ENCODE results near the gene PRPF19.

DNA sequence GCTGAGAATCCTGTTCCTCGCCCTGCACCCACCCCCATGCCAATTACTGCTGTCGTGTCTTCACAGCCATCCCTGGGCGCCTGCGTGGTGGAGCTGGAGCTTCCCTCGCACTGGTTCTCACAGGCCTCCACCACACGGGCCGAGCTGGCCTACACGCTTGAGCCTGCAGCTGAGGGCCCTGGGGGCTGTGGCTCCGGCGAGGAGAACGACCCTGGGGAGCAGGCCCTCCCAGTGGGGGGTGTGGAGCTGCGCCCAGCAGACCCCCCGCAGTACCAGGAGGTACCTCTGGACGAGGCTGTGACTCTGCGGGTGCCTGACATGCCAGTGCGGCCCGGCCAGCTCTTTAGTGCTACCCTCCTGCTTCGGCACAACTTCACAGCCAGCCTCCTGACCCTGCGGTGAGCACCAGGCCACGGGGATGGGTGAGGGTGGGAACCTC is 22.2 kb upstream of the PRPF19 start:
- no peak for TF ChIP-seq ZBTB1 (CRISPR knock-in tag; IDR thresholded peaks at IDR 0.05; ENCODE audit: borderline replicate concordance)
- TF ChIP-seq, protein P1, sequence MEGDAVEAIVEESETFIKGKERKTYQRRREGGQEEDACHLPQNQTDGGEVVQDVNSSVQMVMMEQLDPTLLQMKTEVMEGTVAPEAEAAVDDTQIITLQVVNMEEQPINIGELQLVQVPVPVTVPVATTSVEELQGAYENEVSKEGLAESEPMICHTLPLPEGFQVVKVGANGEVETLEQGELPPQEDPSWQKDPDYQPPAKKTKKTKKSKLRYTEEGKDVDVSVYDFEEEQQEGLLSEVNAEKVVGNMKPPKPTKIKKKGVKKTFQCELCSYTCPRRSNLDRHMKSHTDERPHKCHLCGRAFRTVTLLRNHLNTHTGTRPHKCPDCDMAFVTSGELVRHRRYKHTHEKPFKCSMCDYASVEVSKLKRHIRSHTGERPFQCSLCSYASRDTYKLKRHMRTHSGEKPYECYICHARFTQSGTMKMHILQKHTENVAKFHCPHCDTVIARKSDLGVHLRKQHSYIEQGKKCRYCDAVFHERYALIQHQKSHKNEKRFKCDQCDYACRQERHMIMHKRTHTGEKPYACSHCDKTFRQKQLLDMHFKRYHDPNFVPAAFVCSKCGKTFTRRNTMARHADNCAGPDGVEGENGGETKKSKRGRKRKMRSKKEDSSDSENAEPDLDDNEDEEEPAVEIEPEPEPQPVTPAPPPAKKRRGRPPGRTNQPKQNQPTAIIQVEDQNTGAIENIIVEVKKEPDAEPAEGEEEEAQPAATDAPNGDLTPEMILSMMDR (CRISPR knock-in tag; IDR thresholded peaks at IDR 0.05): no peak
- TF ChIP-seq CBX1 (IDR thresholded peaks at IDR 0.05; ENCODE audit: low read depth): no peak
- TF ChIP-seq FOSL1 (CRISPR knock-in tag; IDR thresholded peaks at IDR 0.05; ENCODE audit: borderline replicate concordance): no peak
- TF ChIP-seq KDM1A (CRISPR knock-in tag; IDR thresholded peaks at IDR 0.05): no peak
- no peak for TF ChIP-seq MBD4 (IDR thresholded peaks at IDR 0.05; ENCODE audit: borderline replicate concordance, low read length)
- TF ChIP-seq GATA4 (IDR thresholded peaks at IDR 0.05; ENCODE audit: borderline replicate concordance, low read depth): no peak
- TF ChIP-seq, protein P2, sequence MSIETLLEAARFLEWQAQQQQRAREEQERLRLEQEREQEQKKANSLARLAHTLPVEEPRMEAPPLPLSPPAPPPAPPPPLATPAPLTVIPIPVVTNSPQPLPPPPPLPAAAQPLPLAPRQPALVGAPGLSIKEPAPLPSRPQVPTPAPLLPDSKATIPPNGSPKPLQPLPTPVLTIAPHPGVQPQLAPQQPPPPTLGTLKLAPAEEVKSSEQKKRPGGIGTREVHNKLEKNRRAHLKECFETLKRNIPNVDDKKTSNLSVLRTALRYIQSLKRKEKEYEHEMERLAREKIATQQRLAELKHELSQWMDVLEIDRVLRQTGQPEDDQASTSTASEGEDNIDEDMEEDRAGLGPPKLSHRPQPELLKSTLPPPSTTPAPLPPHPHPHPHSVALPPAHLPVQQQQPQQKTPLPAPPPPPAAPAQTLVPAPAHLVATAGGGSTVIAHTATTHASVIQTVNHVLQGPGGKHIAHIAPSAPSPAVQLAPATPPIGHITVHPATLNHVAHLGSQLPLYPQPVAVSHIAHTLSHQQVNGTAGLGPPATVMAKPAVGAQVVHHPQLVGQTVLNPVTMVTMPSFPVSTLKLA (IDR thresholded peaks at IDR 0.05): no peak
- TF ChIP-seq MYC (CRISPR knock-in tag; IDR thresholded peaks at IDR 0.05; ENCODE audit: borderline replicate concordance): no peak
- TF ChIP-seq GABPB1 (CRISPR knock-in tag; IDR thresholded peaks at IDR 0.05): no peak
- TF ChIP-seq, protein P3, sequence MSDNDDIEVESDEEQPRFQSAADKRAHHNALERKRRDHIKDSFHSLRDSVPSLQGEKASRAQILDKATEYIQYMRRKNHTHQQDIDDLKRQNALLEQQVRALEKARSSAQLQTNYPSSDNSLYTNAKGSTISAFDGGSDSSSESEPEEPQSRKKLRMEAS (IDR thresholded peaks at IDR 0.05): no peak

All from HepG2 (cell line).